HEK293 (cell line): ENCODE results near the gene DTHD1.

Experiments
- GLI4 ChIP-seq: fragments of 450-650 bp; formaldehyde crosslinking; IDR thresholded peaks from 2 replicates; pipeline ENCODE4 v1.5.1; 2016; ENCODE audit warnings: missing biosample characterization, missing genetic modification characterization
- YY1 ChIP-seq: fragments of 450-650 bp; formaldehyde crosslinking; IDR thresholded peaks from 2 replicates; pipeline ENCODE4 v1.5.1; 2018; ENCODE audit warnings: missing biosample characterization, missing genetic modification characterization
- ZFHX2 ChIP-seq: fragments of 450-650 bp; formaldehyde crosslinking; conservative IDR thresholded peaks from 2 replicates; pipeline ENCODE4 v1.5.1; 2016; ENCODE audit warnings: missing biosample characterization, missing genetic modification characterization
- ZNF596 ChIP-seq: fragments of 450-650 bp; IDR thresholded peaks from 2 replicates; pipeline ENCODE4 v1.5.0; 2018; ENCODE audit warnings: missing biosample characterization, mild to moderate bottlenecking, missing genetic modification characterization, moderate library complexity
- ZNF776 ChIP-seq: fragments of 450-650 bp; formaldehyde crosslinking; IDR thresholded peaks from 2 replicates; pipeline ENCODE4 v1.5.0; 2017; ENCODE audit warnings: missing biosample characterization, missing genetic modification characterization, borderline replicate concordance
- TF ChIP-seq, protein P1 (sequence below): fragments of 450-650 bp; formaldehyde crosslinking; IDR thresholded peaks from 2 replicates; pipeline ENCODE4 v1.5.1; 2016; ENCODE audit warnings: missing biosample characterization, missing genetic modification characterization
- TF ChIP-seq, protein P2 (sequence below): fragments of 450-650 bp; formaldehyde crosslinking; IDR thresholded peaks from 2 replicates; pipeline ENCODE4 v1.5.1; 2016; ENCODE audit warnings: missing biosample characterization, missing genetic modification characterization, borderline replicate concordance
- TF ChIP-seq, protein P3 (sequence below): sonication (generic); formaldehyde crosslinking; IDR thresholded peaks from 2 replicates; pipeline ENCODE4 v1.8.1; 2022; ENCODE audit warnings: mild to moderate bottlenecking, moderate library complexity, missing genetic modification reagents
- TF ChIP-seq, protein P4 (sequence below): fragments of 450-650 bp; formaldehyde crosslinking; IDR thresholded peaks from 2 replicates; pipeline ENCODE4 v1.5.1; 2016; ENCODE audit warnings: missing biosample characterization, missing genetic modification characterization, borderline replicate concordance
- TF ChIP-seq, protein P5 (sequence below): fragments of 450-650 bp; formaldehyde crosslinking; IDR thresholded peaks from 2 replicates; pipeline ENCODE4 v1.5.1; 2016; ENCODE audit warnings: missing biosample characterization, missing genetic modification characterization
- TF ChIP-seq, protein P6 (sequence below): fragments of 450-650 bp; formaldehyde crosslinking; IDR thresholded peaks from 2 replicates; pipeline ENCODE4 v1.5.1; 2016; ENCODE audit warnings: missing biosample characterization, missing genetic modification characterization
- TF ChIP-seq, protein P7 (sequence below): fragments of 450-650 bp; formaldehyde crosslinking; IDR thresholded peaks from 2 replicates; pipeline ENCODE4 v1.5.1; 2016; ENCODE audit warnings: missing biosample characterization, missing genetic modification characterization

DNA sequence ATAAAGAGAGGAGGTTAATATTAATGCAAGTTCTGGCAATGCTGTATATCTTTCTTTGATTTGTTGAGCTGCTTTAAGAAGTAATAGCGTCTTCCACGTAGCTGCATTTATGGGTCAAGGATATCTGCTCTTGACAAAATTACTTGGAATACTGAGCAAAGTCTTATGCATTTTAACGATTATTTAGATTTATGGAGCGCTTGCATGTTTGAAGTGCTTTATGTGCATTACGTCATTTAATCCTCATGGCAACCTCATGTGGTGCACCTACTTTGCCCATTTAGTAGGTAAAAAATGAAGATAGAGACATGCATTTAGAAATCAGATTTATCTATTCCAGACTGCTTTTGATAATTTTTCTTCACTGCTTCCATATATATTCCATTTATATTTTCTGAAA, 46.0 kb downstream of the DTHD1 start:
- TF ChIP-seq, protein P1, sequence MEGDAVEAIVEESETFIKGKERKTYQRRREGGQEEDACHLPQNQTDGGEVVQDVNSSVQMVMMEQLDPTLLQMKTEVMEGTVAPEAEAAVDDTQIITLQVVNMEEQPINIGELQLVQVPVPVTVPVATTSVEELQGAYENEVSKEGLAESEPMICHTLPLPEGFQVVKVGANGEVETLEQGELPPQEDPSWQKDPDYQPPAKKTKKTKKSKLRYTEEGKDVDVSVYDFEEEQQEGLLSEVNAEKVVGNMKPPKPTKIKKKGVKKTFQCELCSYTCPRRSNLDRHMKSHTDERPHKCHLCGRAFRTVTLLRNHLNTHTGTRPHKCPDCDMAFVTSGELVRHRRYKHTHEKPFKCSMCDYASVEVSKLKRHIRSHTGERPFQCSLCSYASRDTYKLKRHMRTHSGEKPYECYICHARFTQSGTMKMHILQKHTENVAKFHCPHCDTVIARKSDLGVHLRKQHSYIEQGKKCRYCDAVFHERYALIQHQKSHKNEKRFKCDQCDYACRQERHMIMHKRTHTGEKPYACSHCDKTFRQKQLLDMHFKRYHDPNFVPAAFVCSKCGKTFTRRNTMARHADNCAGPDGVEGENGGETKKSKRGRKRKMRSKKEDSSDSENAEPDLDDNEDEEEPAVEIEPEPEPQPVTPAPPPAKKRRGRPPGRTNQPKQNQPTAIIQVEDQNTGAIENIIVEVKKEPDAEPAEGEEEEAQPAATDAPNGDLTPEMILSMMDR (tag by site-specific recombination): no peak
- TF ChIP-seq, protein P2, sequence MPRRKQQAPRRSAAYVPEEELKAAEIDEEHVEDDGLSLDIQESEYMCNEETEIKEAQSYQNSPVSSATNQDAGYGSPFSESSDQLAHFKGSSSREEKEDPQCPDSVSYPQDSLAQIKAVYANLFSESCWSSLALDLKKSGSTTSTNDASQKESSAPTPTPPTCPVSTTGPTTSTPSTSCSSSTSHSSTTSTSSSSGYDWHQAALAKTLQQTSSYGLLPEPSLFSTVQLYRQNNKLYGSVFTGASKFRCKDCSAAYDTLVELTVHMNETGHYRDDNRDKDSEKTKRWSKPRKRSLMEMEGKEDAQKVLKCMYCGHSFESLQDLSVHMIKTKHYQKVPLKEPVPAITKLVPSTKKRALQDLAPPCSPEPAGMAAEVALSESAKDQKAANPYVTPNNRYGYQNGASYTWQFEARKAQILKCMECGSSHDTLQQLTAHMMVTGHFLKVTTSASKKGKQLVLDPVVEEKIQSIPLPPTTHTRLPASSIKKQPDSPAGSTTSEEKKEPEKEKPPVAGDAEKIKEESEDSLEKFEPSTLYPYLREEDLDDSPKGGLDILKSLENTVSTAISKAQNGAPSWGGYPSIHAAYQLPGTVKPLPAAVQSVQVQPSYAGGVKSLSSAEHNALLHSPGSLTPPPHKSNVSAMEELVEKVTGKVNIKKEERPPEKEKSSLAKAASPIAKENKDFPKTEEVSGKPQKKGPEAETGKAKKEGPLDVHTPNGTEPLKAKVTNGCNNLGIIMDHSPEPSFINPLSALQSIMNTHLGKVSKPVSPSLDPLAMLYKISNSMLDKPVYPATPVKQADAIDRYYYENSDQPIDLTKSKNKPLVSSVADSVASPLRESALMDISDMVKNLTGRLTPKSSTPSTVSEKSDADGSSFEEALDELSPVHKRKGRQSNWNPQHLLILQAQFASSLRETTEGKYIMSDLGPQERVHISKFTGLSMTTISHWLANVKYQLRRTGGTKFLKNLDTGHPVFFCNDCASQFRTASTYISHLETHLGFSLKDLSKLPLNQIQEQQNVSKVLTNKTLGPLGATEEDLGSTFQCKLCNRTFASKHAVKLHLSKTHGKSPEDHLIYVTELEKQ (tag by site-specific recombination): no peak
- TF ChIP-seq, protein P3, sequence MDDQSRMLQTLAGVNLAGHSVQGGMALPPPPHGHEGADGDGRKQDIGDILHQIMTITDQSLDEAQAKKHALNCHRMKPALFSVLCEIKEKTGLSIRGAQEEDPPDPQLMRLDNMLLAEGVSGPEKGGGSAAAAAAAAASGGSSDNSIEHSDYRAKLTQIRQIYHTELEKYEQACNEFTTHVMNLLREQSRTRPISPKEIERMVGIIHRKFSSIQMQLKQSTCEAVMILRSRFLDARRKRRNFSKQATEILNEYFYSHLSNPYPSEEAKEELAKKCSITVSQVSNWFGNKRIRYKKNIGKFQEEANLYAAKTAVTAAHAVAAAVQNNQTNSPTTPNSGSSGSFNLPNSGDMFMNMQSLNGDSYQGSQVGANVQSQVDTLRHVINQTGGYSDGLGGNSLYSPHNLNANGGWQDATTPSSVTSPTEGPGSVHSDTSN (CRISPR knock-in tag): no peak
- TF ChIP-seq, protein P4, sequence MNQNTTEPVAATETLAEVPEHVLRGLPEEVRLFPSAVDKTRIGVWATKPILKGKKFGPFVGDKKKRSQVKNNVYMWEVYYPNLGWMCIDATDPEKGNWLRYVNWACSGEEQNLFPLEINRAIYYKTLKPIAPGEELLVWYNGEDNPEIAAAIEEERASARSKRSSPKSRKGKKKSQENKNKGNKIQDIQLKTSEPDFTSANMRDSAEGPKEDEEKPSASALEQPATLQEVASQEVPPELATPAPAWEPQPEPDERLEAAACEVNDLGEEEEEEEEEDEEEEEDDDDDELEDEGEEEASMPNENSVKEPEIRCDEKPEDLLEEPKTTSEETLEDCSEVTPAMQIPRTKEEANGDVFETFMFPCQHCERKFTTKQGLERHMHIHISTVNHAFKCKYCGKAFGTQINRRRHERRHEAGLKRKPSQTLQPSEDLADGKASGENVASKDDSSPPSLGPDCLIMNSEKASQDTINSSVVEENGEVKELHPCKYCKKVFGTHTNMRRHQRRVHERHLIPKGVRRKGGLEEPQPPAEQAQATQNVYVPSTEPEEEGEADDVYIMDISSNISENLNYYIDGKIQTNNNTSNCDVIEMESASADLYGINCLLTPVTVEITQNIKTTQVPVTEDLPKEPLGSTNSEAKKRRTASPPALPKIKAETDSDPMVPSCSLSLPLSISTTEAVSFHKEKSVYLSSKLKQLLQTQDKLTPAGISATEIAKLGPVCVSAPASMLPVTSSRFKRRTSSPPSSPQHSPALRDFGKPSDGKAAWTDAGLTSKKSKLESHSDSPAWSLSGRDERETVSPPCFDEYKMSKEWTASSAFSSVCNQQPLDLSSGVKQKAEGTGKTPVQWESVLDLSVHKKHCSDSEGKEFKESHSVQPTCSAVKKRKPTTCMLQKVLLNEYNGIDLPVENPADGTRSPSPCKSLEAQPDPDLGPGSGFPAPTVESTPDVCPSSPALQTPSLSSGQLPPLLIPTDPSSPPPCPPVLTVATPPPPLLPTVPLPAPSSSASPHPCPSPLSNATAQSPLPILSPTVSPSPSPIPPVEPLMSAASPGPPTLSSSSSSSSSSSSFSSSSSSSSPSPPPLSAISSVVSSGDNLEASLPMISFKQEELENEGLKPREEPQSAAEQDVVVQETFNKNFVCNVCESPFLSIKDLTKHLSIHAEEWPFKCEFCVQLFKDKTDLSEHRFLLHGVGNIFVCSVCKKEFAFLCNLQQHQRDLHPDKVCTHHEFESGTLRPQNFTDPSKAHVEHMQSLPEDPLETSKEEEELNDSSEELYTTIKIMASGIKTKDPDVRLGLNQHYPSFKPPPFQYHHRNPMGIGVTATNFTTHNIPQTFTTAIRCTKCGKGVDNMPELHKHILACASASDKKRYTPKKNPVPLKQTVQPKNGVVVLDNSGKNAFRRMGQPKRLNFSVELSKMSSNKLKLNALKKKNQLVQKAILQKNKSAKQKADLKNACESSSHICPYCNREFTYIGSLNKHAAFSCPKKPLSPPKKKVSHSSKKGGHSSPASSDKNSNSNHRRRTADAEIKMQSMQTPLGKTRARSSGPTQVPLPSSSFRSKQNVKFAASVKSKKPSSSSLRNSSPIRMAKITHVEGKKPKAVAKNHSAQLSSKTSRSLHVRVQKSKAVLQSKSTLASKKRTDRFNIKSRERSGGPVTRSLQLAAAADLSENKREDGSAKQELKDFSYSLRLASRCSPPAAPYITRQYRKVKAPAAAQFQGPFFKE (tag by site-specific recombination): no peak
- TF ChIP-seq ZNF596 (tag by site-specific recombination) (no peak), GLI4 (tag by site-specific recombination) (no peak), ZNF776 (tag by site-specific recombination) (no peak), YY1 (no peak), ZFHX2 (tag by site-specific recombination) (no peak)
- TF ChIP-seq, protein P5, sequence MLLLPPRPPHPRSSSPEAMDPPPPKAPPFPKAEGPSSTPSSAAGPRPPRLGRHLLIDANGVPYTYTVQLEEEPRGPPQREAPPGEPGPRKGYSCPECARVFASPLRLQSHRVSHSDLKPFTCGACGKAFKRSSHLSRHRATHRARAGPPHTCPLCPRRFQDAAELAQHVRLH: no peak
- TF ChIP-seq, protein P6, sequence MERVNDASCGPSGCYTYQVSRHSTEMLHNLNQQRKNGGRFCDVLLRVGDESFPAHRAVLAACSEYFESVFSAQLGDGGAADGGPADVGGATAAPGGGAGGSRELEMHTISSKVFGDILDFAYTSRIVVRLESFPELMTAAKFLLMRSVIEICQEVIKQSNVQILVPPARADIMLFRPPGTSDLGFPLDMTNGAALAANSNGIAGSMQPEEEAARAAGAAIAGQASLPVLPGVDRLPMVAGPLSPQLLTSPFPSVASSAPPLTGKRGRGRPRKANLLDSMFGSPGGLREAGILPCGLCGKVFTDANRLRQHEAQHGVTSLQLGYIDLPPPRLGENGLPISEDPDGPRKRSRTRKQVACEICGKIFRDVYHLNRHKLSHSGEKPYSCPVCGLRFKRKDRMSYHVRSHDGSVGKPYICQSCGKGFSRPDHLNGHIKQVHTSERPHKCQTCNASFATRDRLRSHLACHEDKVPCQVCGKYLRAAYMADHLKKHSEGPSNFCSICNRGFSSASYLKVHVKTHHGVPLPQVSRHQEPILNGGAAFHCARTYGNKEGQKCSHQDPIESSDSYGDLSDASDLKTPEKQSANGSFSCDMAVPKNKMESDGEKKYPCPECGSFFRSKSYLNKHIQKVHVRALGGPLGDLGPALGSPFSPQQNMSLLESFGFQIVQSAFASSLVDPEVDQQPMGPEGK (tag by site-specific recombination): no peak
- TF ChIP-seq, protein P7, sequence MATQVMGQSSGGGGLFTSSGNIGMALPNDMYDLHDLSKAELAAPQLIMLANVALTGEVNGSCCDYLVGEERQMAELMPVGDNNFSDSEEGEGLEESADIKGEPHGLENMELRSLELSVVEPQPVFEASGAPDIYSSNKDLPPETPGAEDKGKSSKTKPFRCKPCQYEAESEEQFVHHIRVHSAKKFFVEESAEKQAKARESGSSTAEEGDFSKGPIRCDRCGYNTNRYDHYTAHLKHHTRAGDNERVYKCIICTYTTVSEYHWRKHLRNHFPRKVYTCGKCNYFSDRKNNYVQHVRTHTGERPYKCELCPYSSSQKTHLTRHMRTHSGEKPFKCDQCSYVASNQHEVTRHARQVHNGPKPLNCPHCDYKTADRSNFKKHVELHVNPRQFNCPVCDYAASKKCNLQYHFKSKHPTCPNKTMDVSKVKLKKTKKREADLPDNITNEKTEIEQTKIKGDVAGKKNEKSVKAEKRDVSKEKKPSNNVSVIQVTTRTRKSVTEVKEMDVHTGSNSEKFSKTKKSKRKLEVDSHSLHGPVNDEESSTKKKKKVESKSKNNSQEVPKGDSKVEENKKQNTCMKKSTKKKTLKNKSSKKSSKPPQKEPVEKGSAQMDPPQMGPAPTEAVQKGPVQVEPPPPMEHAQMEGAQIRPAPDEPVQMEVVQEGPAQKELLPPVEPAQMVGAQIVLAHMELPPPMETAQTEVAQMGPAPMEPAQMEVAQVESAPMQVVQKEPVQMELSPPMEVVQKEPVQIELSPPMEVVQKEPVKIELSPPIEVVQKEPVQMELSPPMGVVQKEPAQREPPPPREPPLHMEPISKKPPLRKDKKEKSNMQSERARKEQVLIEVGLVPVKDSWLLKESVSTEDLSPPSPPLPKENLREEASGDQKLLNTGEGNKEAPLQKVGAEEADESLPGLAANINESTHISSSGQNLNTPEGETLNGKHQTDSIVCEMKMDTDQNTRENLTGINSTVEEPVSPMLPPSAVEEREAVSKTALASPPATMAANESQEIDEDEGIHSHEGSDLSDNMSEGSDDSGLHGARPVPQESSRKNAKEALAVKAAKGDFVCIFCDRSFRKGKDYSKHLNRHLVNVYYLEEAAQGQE (tag by site-specific recombination): no peak
